AG08396 (cell line): ENCODE data around the gene SLC25A33.
A peak's percentile ranks its signal among the peaks of the same experiment; 100 is the strongest.
"Not testable (repeated sequence)": the region's sequence is repeated elsewhere in the genome, so short reads cannot be mapped to it uniquely, and the experiment has no call there.

Experiments
- DNase-seq: peaks from one replicate; pipeline ENCODE4 v3.0.0; 2012; ENCODE audit warnings: low spot score, mixed read lengths

SLC25A33 gene

GRCh38 chr1:9539829-9540550 lies 725 bp downstream of the SLC25A33 start:
- DNase-seq = peak; percentile 79

GRCh38 chr1:9542430-9542829 lies 3.2 kb downstream of the SLC25A33 start:
- DNase-seq = no peak

- DNase-seq = no peak
Measured at GRCh38 chr1:9544926-9545325, 5.7 kb downstream of the SLC25A33 start.

GRCh38 chr1:9549955-9550546 lies 10.8 kb downstream of the SLC25A33 start:
- no peak for DNase-seq

GRCh38 chr1:9551984-9552383 lies 12.7 kb downstream of the SLC25A33 start:
- DNase-seq = no peak

- DNase-seq = no peak
Measured at GRCh38 chr1:9553736-9554144, 14.5 kb downstream of the SLC25A33 start.

- DNase-seq = no peak
Measured at GRCh38 chr1:9555942-9556341, 16.7 kb downstream of the SLC25A33 start.

- no peak for DNase-seq
Measured at GRCh38 chr1:9557624-9558023, 18.4 kb downstream of the SLC25A33 start.

GRCh38 chr1:9558271-9558945 lies 19.1 kb downstream of the SLC25A33 start:
- DNase-seq = no peak

GRCh38 chr1:9558946-9559545 lies 19.8 kb downstream of the SLC25A33 start:
- no peak for DNase-seq

GRCh38 chr1:9559673-9560072 lies 20.4 kb downstream of the SLC25A33 start:
- no peak for DNase-seq

GRCh38 chr1:9560090-9560489 lies 20.8 kb downstream of the SLC25A33 start:
- not testable (repeated sequence) for DNase-seq

GRCh38 chr1:9561429-9561828 lies 22.2 kb downstream of the SLC25A33 start:
- peak; percentile 58 for DNase-seq

- DNase-seq = no peak
Measured at GRCh38 chr1:9569267-9569666, 30.0 kb downstream of the SLC25A33 start.

GRCh38 chr1:9570886-9571529 lies 31.7 kb downstream of the SLC25A33 start:
- DNase-seq = not testable (repeated sequence)

GRCh38 chr1:9573723-9574122 lies 34.5 kb downstream of the SLC25A33 start:
- DNase-seq = no peak

GRCh38 chr1:9575486-9575885 lies 36.2 kb downstream of the SLC25A33 start:
- DNase-seq = no peak

- no peak for DNase-seq
Measured at GRCh38 chr1:9576903-9577302, 37.6 kb downstream of the SLC25A33 start.

- no peak for DNase-seq
Measured at GRCh38 chr1:9577423-9577822, 38.2 kb downstream of the SLC25A33 start.

GRCh38 chr1:9580942-9581341 lies 41.7 kb downstream of the SLC25A33 start:
- DNase-seq = no peak

GRCh38 chr1:9586147-9586766 lies 47.0 kb downstream of the SLC25A33 start:
- DNase-seq = no peak
